SK-N-SH (cell line): ENCODE data around the gene TMEM200B. TPM values are rescaled to one million over a fixed set of nuclear protein-coding genes. Genes with fewer than 3 reads are reported as not detected.
A peak's percentile ranks its signal among the peaks of the same experiment; 100 is the strongest.

Experiments
- ELF1 ChIP-seq: IDR thresholded peaks from 2 replicates; pipeline ENCODE4 v1.4.0; 2012
- FOSL2 ChIP-seq: IDR thresholded peaks from 2 replicates; pipeline ENCODE4 v1.4.0; 2012; ENCODE audit warnings: low read depth, mild to moderate bottlenecking, moderate library complexity, borderline replicate concordance
- FOXJ3 ChIP-seq: sonication (generic); formaldehyde crosslinking; IDR thresholded peaks from 2 replicates; pipeline ENCODE4 v1.5.1; 2020; ENCODE audit warnings: mild to moderate bottlenecking, missing genetic modification reagents
- FOXM1 ChIP-seq: IDR thresholded peaks from 2 replicates; pipeline ENCODE4 v1.4.0; 2012; ENCODE audit warnings: low read depth, mild to moderate bottlenecking
- JUND ChIP-seq: IDR thresholded peaks from 2 replicates; pipeline ENCODE4 v1.4.0; 2012
- MAX ChIP-seq: IDR thresholded peaks from 2 replicates; pipeline ENCODE4 v1.4.0; 2012; ENCODE audit warnings: low read depth
- MEF2A ChIP-seq: IDR thresholded peaks from 2 replicates; pipeline ENCODE4 v1.4.0; 2012; ENCODE audit warnings: low read depth, borderline replicate concordance
- NFIC ChIP-seq: IDR thresholded peaks from 2 replicates; pipeline ENCODE4 v1.4.0; 2012; ENCODE audit warnings: borderline replicate concordance
- NRF1 ChIP-seq: IDR thresholded peaks from 2 replicates; pipeline ENCODE4 v1.6.1; 2012; ENCODE audit warnings: low read depth, mild to moderate bottlenecking, low read length
- POLR2AphosphoS5 ChIP-seq: IDR thresholded peaks from 2 replicates; pipeline ENCODE4 v1.6.1; 2012; ENCODE audit warnings: low read depth, low read length
- RFX5 ChIP-seq: IDR thresholded peaks from 2 replicates; pipeline ENCODE4 v1.6.1; 2012; ENCODE audit warnings: mild to moderate bottlenecking, improper control_type of control experiment, low read length
- RXRA ChIP-seq: IDR thresholded peaks from 2 replicates; pipeline ENCODE4 v1.4.0; 2012; ENCODE audit warnings: low read depth, mild to moderate bottlenecking, borderline replicate concordance
- SMC3 ChIP-seq: IDR thresholded peaks from 2 replicates; pipeline ENCODE4 v1.6.1; 2012; ENCODE audit warnings: low read depth, low read length, improper control_type of control experiment
- TAF1 ChIP-seq: IDR thresholded peaks from 2 replicates; pipeline ENCODE4 v1.6.1; 2012; ENCODE audit warnings: low read depth, mild to moderate bottlenecking, low read length, moderate library complexity, borderline replicate concordance
- TCF12 ChIP-seq: IDR thresholded peaks from 2 replicates; pipeline ENCODE4 v1.4.0; 2012
- TEAD4 ChIP-seq: IDR thresholded peaks from 2 replicates; pipeline ENCODE4 v1.4.0; 2012; ENCODE audit warnings: mild to moderate bottlenecking, borderline replicate concordance; ENCODE audit not compliant: insufficient read depth
- USF2 ChIP-seq: fragments of 150-350 bp; IDR thresholded peaks from 2 replicates; pipeline ENCODE4 v1.6.1; 2017; ENCODE audit warnings: antibody characterized with exemption, low read length, low read depth, borderline replicate concordance
- YY1 ChIP-seq: IDR thresholded peaks from 2 replicates; pipeline ENCODE4 v1.4.0; 2012; ENCODE audit warnings: low read depth, mild to moderate bottlenecking
- polyA plus RNA-seq, 3 experiments: library from polyadenylated mRNA; depleted of rRNA; stranded (reverse); fragments of >200 nt; gene quantifications; 2 replicates each; pipeline ENCODE4 v1.2.3, GENCODE V29; 2012
- TF ChIP-seq, protein P1 (sequence below): fragments of 200-600 bp; sonication (generic); IDR thresholded peaks from 2 replicates; pipeline ENCODE4 v1.6.1; 2017; ENCODE audit warnings: antibody characterized with exemption, mild to moderate bottlenecking, moderate library complexity
- TF ChIP-seq, protein P2 (sequence below): IDR thresholded peaks from 2 replicates; pipeline ENCODE4 v1.4.0; 2012; ENCODE audit warnings: low read depth, borderline replicate concordance
- TF ChIP-seq, protein P3 (sequence below): IDR thresholded peaks from 2 replicates; pipeline ENCODE4 v1.4.0; 2012; ENCODE audit warnings: low read depth, borderline replicate concordance
- TF ChIP-seq, protein P4 (sequence below): IDR thresholded peaks from 2 replicates; pipeline ENCODE4 v1.6.1; 2012; ENCODE audit warnings: mild to moderate bottlenecking, low read depth, low read length, moderate library complexity

The TMEM200B gene
- polyA plus RNA-seq, 1 of the 3 experiments (the other 2 are of a cell fraction), result 1.5 TPM

DNA sequence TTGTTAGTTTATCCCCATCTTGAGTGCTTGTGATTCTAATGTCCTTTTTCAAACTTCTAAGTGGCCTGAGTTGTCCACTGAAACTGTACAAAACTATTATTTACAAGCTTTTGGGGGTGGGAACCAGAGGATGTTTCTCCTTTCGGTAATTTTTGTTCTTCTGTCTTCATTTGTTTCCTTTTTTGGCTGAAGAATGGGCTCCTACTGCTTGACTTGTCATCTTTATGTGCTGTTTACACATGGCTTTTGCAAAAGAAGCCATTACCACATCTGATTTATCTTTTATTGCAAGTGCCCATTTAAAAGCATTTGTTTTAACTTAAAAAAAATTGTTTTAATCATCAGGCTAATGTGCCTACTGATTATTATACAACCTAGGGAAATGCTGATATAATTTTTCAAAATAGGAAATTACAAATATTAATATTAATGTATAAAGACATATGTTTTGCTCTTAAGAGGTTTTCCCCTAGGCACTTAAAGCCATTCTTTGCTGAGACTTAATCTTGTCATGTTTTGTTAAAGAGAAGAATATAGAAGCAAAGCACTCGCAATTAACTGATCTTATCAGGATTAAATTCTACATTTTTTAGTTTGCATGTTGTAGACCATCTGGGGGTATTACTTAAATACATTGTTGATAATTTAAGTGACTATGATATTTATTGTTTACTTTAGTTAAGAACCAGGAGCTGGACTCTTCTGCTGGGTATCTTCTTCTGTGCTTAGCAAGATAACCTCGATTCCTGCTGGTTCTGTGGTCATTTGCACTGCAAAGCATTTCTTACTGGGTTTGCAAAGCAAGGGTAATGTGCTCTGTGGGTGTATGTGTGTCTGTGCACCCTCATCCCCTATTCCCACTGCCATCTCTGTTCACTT, 40.1 kb downstream of the TMEM200B start (continued):
- TF ChIP-seq, protein P1, sequence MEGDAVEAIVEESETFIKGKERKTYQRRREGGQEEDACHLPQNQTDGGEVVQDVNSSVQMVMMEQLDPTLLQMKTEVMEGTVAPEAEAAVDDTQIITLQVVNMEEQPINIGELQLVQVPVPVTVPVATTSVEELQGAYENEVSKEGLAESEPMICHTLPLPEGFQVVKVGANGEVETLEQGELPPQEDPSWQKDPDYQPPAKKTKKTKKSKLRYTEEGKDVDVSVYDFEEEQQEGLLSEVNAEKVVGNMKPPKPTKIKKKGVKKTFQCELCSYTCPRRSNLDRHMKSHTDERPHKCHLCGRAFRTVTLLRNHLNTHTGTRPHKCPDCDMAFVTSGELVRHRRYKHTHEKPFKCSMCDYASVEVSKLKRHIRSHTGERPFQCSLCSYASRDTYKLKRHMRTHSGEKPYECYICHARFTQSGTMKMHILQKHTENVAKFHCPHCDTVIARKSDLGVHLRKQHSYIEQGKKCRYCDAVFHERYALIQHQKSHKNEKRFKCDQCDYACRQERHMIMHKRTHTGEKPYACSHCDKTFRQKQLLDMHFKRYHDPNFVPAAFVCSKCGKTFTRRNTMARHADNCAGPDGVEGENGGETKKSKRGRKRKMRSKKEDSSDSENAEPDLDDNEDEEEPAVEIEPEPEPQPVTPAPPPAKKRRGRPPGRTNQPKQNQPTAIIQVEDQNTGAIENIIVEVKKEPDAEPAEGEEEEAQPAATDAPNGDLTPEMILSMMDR, result no peak
- TF ChIP-seq YY1 (no peak), RXRA (no peak), TEAD4 (peak; percentile 38; the same call in 1 of the 2 replicates), TAF1 (no peak), USF2 (no peak), FOXM1 (no peak), SMC3 (no peak), TCF12 (peak; percentile 56), ELF1 (no peak), MEF2A (no peak), FOSL2 (no peak), MAX (no peak), POLR2AphosphoS5 (peak; percentile 15; the same call in 1 of the 2 replicates), NRF1 (no peak), NFIC (no peak), FOXJ3 (CRISPR knock-in tag) (no peak), RFX5 (no peak), JUND (no peak)
- TF ChIP-seq, protein P2, sequence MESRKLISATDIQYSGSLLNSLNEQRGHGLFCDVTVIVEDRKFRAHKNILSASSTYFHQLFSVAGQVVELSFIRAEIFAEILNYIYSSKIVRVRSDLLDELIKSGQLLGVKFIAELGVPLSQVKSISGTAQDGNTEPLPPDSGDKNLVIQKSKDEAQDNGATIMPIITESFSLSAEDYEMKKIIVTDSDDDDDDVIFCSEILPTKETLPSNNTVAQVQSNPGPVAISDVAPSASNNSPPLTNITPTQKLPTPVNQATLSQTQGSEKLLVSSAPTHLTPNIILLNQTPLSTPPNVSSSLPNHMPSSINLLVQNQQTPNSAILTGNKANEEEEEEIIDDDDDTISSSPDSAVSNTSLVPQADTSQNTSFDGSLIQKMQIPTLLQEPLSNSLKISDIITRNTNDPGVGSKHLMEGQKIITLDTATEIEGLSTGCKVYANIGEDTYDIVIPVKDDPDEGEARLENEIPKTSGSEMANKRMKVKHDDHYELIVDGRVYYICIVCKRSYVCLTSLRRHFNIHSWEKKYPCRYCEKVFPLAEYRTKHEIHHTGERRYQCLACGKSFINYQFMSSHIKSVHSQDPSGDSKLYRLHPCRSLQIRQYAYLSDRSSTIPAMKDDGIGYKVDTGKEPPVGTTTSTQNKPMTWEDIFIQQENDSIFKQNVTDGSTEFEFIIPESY, result no peak
- TF ChIP-seq, protein P3, sequence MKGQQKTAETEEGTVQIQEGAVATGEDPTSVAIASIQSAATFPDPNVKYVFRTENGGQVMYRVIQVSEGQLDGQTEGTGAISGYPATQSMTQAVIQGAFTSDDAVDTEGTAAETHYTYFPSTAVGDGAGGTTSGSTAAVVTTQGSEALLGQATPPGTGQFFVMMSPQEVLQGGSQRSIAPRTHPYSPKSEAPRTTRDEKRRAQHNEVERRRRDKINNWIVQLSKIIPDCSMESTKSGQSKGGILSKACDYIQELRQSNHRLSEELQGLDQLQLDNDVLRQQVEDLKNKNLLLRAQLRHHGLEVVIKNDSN, result no peak
- TF ChIP-seq, protein P4, sequence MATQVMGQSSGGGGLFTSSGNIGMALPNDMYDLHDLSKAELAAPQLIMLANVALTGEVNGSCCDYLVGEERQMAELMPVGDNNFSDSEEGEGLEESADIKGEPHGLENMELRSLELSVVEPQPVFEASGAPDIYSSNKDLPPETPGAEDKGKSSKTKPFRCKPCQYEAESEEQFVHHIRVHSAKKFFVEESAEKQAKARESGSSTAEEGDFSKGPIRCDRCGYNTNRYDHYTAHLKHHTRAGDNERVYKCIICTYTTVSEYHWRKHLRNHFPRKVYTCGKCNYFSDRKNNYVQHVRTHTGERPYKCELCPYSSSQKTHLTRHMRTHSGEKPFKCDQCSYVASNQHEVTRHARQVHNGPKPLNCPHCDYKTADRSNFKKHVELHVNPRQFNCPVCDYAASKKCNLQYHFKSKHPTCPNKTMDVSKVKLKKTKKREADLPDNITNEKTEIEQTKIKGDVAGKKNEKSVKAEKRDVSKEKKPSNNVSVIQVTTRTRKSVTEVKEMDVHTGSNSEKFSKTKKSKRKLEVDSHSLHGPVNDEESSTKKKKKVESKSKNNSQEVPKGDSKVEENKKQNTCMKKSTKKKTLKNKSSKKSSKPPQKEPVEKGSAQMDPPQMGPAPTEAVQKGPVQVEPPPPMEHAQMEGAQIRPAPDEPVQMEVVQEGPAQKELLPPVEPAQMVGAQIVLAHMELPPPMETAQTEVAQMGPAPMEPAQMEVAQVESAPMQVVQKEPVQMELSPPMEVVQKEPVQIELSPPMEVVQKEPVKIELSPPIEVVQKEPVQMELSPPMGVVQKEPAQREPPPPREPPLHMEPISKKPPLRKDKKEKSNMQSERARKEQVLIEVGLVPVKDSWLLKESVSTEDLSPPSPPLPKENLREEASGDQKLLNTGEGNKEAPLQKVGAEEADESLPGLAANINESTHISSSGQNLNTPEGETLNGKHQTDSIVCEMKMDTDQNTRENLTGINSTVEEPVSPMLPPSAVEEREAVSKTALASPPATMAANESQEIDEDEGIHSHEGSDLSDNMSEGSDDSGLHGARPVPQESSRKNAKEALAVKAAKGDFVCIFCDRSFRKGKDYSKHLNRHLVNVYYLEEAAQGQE, result no peak
